EL (cell line): ENCODE measurements around the gene MTCL1.

Source experiments
- DNase-seq: peaks from one replicate; pipeline ENCODE4 v3.0.0-alpha.2; 2016

The MTCL1 gene

GRCh38 chr18:8688216-8688800, 17.0 kb upstream of the MTCL1 start:
- DNase-seq: no peak

- DNase-seq: no peak
Observed at GRCh38 chr18:8688816-8689215, 16.5 kb upstream of the MTCL1 start.

- DNase-seq: no peak
Observed at GRCh38 chr18:8689517-8689916, 15.8 kb upstream of the MTCL1 start.

- DNase-seq: no peak
Observed at GRCh38 chr18:8694891-8695290, 10.5 kb upstream of the MTCL1 start.

- no peak for DNase-seq
Observed at GRCh38 chr18:8695932-8696517, 9.3 kb upstream of the MTCL1 start.

GRCh38 chr18:8696749-8697211, 8.6 kb upstream of the MTCL1 start:
- DNase-seq: peak; percentile 64

GRCh38 chr18:8699126-8699525, 6.2 kb upstream of the MTCL1 start:
- no peak for DNase-seq

GRCh38 chr18:8699948-8700347, 5.4 kb upstream of the MTCL1 start:
- DNase-seq: no peak

- peak; percentile 91 for DNase-seq
Observed at GRCh38 chr18:8701546-8702118, 3.7 kb upstream of the MTCL1 start.

- no peak for DNase-seq
Observed at GRCh38 chr18:8702668-8703067, 2.7 kb upstream of the MTCL1 start.

GRCh38 chr18:8703092-8703709, 2.2 kb upstream of the MTCL1 start:
- DNase-seq: no peak

- DNase-seq: no peak
Observed at GRCh38 chr18:8703781-8704301, 1.5 kb upstream of the MTCL1 start.

- DNase-seq: peak; percentile 96
Observed at GRCh38 chr18:8704361-8705237, 757 bp upstream of the MTCL1 start.

GRCh38 chr18:8705961-8706790, 820 bp downstream of the MTCL1 start:
- peak; percentile 32 for DNase-seq

GRCh38 chr18:8706791-8707555, 1.6 kb downstream of the MTCL1 start:
- DNase-seq: peak; percentile 83

- peak; percentile 79 for DNase-seq
Observed at GRCh38 chr18:8707556-8708300, 2.4 kb downstream of the MTCL1 start.

GRCh38 chr18:8708670-8709069, 3.3 kb downstream of the MTCL1 start:
- no peak for DNase-seq

GRCh38 chr18:8709248-8710059, 4.1 kb downstream of the MTCL1 start:
- peak; percentile 8 for DNase-seq

GRCh38 chr18:8711736-8712135, 6.4 kb downstream of the MTCL1 start:
- DNase-seq: no peak
